ENCODE results near the gene PDE4D. TPM values are rescaled to one million over a fixed set of nuclear protein-coding genes. Genes with fewer than 3 reads are reported as not detected.

Gene PDE4D
- total RNA-seq, 2 donors from 2014 or later, result 207 to 300 TPM

DNA sequence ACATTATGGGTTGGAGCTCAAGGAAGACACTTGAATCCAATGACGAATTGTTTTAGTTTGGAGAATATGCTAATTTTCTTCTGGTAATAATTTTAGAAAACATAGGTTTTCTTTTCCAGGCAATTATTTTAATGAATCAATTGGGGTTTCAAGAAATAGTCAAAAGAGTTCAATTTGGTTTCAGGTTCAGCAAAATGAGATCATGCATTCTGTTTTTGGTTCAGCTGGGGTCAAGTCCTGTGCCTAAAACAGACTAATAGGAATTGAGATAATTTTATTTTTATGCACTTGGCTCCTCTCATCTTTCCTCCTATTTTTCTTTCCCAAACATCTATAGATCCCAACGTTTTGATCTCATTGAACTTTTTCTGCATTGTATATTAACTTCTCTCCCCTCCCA is 713.8 kb downstream of the PDE4D start:
- no peak overlapping the region for H3K27ac Mint-ChIP-seq
- H3K4me3 Mint-ChIP-seq, result no peak overlapping the region
- H3K36me3 Mint-ChIP-seq (ENCODE audit: low read depth), result peaks cover 2% of the 10 kb centered on the region
- H3K4me1 Mint-ChIP-seq, result peaks cover 5% of the 10 kb centered on the region
- H3K9me3 ChIP-seq (ENCODE audit: control insufficient read depth, low read length, poor library complexity, severe bottlenecking), result no peaks in the 10 kb centered on the region
- DNase-seq, result no peak
- peaks cover 43% of the 10 kb centered on the region for H3K27me3 Mint-ChIP-seq
- no peak for ATAC-seq

DNA sequence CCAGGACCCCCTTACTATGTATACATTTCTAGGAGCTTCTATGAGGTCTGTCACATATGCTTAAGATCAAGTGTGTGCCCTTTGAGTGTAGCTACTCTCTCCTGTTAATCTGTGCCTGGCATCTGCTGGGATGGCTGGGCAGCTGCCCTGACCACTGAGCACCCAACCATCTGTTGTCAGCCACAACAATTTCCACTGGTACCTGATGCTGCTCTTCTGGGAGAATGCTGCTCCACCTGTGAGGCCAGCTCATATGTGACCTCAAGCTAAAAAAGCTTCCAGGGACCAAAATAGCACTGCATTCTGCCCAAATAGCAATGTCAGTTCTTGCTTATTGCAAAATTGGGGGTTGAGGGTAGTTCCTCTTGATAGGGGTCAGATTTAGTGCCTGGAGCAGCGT is 715.0 kb downstream of the PDE4D start:
- no peak for ATAC-seq
- Mint-ChIP-seq H3K4me1 (peaks cover 5% of the 10 kb centered on the region), H3K27me3 (peaks cover 33% of the 10 kb centered on the region), H3K36me3 (ENCODE audit: low read depth) (no peaks in the 10 kb centered on the region), H3K27ac (no peak overlapping the region), H3K4me3 (no peak overlapping the region)
- no peaks in the 10 kb centered on the region for H3K9me3 ChIP-seq (ENCODE audit: control insufficient read depth, low read length, poor library complexity, severe bottlenecking)
- DNase-seq, result no peak

DNA sequence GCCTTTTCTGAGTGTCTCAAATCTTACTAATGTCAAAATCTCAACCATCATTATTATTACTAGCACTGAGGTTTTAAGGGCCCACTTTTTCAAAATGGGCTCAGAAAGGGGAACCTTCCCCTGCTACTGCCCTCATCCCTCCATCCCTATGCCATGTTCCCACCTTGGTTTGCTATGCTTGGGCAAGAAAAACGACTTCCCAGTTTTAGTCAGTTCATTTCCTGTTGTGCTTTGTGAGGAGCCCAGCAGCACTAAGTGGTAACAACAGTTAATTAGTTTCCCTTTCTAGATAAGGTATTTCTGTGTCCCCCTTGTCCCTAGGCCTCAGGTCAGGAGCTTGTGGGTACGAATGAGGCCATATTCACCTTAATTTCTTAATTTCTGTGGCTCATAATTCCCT is 715.5 kb downstream of the PDE4D start:
- Mint-ChIP-seq H3K4me1 (peaks cover 5% of the 10 kb centered on the region), H3K36me3 (ENCODE audit: low read depth) (no peaks in the 10 kb centered on the region), H3K4me3 (no peak overlapping the region), H3K27me3 (peaks cover 32% of the 10 kb centered on the region), H3K27ac (no peak overlapping the region)
- H3K9me3 ChIP-seq (ENCODE audit: control insufficient read depth, low read length, poor library complexity, severe bottlenecking), result no peaks in the 10 kb centered on the region
- ATAC-seq, result no peak
- no peak for DNase-seq

DNA sequence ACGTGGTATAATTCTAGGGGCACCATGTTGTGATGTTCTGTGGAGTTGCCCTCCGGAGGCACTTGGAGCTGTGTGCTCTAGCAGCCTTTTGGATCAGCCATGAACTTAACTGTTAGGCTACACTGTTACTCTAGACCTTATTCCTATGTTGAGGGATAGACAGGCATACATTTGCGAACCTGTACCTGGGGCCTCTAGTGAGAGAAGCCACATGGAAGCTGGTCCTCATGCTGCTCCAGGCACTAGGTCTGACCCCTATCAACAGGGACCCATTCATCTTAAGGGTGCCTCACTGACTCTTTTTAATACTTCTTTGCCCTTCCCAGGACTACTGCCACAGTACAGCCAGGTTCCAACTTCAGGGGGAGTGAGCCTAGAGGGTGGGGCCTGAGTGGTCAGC is 715.9 kb downstream of the PDE4D start:
- no peak for DNase-seq
- Mint-ChIP-seq H3K27ac (no peak overlapping the region), H3K4me3 (no peak overlapping the region), H3K4me1 (peaks cover 5% of the 10 kb centered on the region), H3K27me3 (peaks cover 28% of the 10 kb centered on the region), H3K36me3 (ENCODE audit: low read depth) (no peaks in the 10 kb centered on the region)
- ATAC-seq, result no peak
- H3K9me3 ChIP-seq (ENCODE audit: control insufficient read depth, low read length, poor library complexity, severe bottlenecking), result no peaks in the 10 kb centered on the region

DNA sequence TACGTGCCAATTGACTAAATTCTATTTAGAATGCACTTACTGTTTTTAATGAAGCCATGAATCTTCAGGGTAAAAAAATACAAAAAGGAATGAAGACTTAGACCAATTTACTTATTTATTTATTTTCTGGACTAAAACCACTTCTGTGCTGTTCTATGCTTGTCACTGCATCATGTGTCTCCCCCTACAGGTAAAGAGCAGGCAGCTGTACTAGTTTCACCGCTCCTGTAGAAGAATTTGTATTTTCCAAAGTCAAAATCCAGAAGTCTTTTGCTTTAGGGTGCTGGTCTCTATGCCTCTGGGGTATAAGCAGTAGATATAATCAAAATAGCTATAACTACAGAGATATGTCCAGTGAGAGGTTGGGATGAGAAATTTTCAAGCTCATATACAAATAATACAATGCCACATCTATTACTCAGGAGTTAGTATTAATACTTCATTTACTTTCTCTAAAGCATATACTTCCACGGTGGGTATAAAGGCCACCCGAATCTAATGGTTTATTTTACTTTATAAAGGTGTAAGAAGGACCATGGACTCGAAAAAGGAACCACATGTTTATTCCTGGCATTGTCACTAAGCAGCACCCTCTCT is 719.2 kb downstream of the PDE4D start:
- H3K36me3 Mint-ChIP-seq (ENCODE audit: low read depth), result no peaks in the 10 kb centered on the region
- H3K27ac Mint-ChIP-seq, result peak overlapping the region; percentile 74
- DNase-seq (no peak), ATAC-seq (peak; percentile 88)
- no peaks in the 10 kb centered on the region for H3K9me3 ChIP-seq (ENCODE audit: control insufficient read depth, low read length, poor library complexity, severe bottlenecking)
- H3K4me3 Mint-ChIP-seq, result no peak overlapping the region
- H3K27me3 Mint-ChIP-seq, result peaks cover 15% of the 10 kb centered on the region
- peaks cover 11% of the 10 kb centered on the region for H3K4me1 Mint-ChIP-seq

DNA sequence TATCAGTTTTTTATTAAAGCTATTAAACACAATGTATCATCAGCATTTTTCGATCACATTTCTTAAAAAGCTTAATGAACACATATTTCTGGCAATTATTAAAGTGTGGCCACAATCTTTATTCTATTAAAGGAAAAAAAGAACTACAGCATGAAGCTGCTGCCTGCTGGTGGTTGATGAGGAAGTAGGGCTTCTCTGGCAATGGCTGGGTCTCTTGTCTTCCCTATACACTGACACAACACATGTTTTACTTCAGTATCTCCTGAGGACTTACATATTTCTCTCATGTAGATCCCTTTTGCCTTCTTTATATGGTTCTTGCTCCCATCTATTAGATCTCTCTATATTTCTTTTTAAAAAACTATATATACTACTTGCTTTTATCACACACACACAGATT is 719.9 kb downstream of the PDE4D start:
- peak; percentile 36 for ATAC-seq
- H3K36me3 Mint-ChIP-seq (ENCODE audit: low read depth), result no peaks in the 10 kb centered on the region
- H3K27me3 Mint-ChIP-seq, result peaks cover 8% of the 10 kb centered on the region
- H3K27ac Mint-ChIP-seq, result peak overlapping the region; percentile 74
- H3K9me3 ChIP-seq (ENCODE audit: control insufficient read depth, low read length, poor library complexity, severe bottlenecking), result no peaks in the 10 kb centered on the region
- no peak overlapping the region for H3K4me3 Mint-ChIP-seq
- H3K4me1 Mint-ChIP-seq, result peaks cover 10% of the 10 kb centered on the region
- no peak for DNase-seq

DNA sequence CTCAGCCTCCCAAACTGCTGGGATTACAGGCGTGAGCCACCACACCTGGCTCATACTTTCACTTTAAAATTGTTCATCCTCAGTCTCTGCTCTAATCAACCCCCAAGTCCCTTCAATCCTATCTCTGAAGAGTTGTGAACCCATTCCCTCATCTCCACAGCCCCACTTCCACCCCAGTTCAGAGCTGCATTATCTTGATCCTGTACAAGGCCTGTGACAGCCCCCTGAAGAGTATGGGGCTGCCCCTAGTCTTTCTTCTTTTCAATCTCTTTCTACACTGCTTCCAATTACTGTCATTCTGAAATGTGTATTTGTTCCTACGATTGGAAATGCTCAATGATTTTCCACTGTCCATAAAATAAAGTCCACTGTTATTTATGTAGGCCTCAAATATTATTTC is 722.4 kb downstream of the PDE4D start:
- H3K9me3 ChIP-seq (ENCODE audit: control insufficient read depth, low read length, poor library complexity, severe bottlenecking), result no peaks in the 10 kb centered on the region
- no peak overlapping the region for H3K4me3 Mint-ChIP-seq
- H3K36me3 Mint-ChIP-seq (ENCODE audit: low read depth), result no peaks in the 10 kb centered on the region
- ATAC-seq (no peak), DNase-seq (no peak)
- peaks cover 14% of the 10 kb centered on the region for H3K4me1 Mint-ChIP-seq
- no peak overlapping the region for H3K27ac Mint-ChIP-seq
- no peaks in the 10 kb centered on the region for H3K27me3 Mint-ChIP-seq

DNA sequence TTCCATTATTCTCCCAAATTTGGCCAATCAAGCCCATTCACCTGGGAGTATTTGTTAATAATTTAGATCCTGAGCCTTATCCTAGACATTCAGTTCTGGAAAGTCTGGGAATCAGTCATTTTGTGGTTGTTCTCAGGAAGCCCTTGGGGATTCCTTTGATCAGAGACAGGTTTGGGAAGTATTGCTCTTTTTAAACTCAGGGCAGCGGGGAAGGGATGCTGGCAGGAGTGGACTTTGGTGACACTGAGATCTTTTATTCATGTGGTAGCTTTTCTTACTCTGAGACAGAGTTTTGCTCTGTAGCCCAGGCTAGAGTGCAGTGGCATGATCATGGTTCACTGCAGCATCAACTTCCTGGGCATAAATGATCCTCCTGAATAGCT is 723.8 kb downstream of the PDE4D start:
- no peak overlapping the region for H3K4me3 Mint-ChIP-seq
- H3K27ac Mint-ChIP-seq, result peak overlapping the region; percentile 14
- no peak for DNase-seq
- no peaks in the 10 kb centered on the region for H3K27me3 Mint-ChIP-seq
- H3K9me3 ChIP-seq (ENCODE audit: control insufficient read depth, low read length, poor library complexity, severe bottlenecking), result no peaks in the 10 kb centered on the region
- no peak for ATAC-seq
- no peaks in the 10 kb centered on the region for H3K36me3 Mint-ChIP-seq (ENCODE audit: low read depth)
- H3K4me1 Mint-ChIP-seq, result peaks cover 14% of the 10 kb centered on the region

DNA sequence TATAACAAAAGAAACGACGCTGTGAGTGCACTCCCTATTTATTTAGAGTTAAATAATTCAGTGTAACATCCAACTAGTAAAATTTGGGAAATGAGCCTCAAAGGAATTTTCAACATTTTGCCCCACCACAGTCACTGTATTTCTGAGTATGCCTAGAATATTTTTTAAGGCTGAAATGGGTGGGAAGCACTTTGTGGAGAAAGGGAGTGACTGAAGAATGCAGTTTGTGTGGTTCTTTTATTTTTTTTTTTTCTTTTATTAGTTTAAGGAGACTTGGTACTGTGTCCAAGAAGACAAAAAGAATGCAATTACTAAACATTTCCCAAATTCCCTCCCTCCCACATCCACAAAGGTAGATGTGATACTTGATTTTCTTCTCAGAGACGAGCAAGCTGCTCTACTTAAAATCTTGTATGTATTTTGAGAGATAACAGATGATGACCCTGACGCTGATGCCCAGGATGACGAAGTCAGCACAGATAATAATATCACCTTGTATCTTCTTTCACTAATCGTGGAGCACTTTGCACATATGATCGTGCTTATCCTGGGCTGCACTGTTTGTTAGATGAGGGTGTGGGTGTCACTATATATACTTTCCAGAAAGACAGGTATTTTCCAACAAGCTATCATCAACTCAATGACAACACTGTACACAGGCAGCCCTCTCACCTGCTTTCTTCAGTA is 724.3 kb downstream of the PDE4D start:
- no peak overlapping the region for H3K4me3 Mint-ChIP-seq
- peaks cover 14% of the 10 kb centered on the region for H3K4me1 Mint-ChIP-seq
- no peak for DNase-seq
- ATAC-seq, result no peak
- H3K27me3 Mint-ChIP-seq, result no peaks in the 10 kb centered on the region
- no peaks in the 10 kb centered on the region for H3K9me3 ChIP-seq (ENCODE audit: control insufficient read depth, low read length, poor library complexity, severe bottlenecking)
- no peak overlapping the region for H3K27ac Mint-ChIP-seq
- no peaks in the 10 kb centered on the region for H3K36me3 Mint-ChIP-seq (ENCODE audit: low read depth)

DNA sequence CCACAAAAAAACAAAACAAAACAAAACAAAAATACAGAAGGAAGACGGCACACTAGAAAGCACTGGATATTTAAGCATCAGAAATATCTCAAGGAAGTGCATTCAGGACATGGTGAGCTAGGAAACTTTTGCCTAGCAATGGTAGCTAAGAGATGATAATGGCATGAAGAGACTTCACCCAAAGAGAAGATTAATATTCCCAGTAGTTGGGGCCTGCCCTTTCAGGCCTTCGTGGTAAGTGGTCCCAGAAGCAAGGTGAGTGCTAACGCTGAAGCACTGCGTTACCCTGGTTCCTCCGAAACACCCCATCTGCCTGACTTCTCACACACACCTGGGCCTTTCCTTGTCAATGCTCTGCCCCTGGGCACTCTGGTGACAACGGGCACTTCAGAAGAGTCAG is 725.5 kb downstream of the PDE4D start:
- Mint-ChIP-seq H3K27me3 (no peaks in the 10 kb centered on the region), H3K27ac (no peak overlapping the region), H3K36me3 (ENCODE audit: low read depth) (no peaks in the 10 kb centered on the region), H3K4me1 (peaks cover 14% of the 10 kb centered on the region), H3K4me3 (no peak overlapping the region)
- no peaks in the 10 kb centered on the region for H3K9me3 ChIP-seq (ENCODE audit: control insufficient read depth, low read length, poor library complexity, severe bottlenecking)
- DNase-seq (no peak), ATAC-seq (no peak)

DNA sequence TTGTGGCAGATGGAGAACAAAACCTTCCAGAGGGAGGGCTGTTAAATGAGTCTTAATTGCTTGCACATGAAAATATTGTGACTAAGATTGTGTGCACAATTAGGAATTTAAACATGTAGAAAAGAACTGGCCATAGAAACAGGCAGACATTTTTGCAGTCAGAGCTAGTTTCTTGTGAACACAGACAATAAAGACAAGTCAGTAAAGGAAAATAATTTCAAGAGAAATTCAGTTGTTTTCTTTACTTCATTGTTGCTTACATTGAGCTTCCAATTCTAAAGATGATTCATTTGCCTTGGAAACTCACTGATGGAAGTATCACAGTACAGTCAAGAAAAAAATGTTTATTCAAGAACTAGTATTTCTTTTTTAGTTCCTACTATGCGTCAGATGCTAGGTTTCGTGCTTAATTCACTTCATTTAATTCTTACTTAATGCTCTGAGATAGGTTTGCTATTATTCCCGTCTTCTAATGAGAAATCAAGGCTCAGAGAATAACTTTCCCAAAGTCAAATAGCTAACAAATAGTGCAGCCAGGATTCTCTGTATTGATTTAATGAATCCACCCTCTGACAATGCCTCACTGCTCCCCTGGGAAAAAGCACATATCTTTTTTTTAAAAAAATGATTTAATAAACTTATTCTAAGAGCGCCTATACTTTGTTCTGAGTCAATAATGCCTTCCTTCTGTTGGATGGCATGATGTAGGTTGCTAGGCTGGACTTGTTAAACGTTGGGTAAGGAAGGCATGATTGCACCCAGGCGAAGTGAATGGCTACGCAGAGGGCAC is 729.3 kb downstream of the PDE4D start:
- H3K4me3 Mint-ChIP-seq, result no peak overlapping the region
- H3K27me3 Mint-ChIP-seq, result no peaks in the 10 kb centered on the region
- DNase-seq, result no peak
- H3K27ac Mint-ChIP-seq, result peak overlapping the region; percentile 62
- H3K4me1 Mint-ChIP-seq, result peaks cover 13% of the 10 kb centered on the region
- ATAC-seq, result no peak
- no peaks in the 10 kb centered on the region for H3K36me3 Mint-ChIP-seq (ENCODE audit: low read depth)
- no peaks in the 10 kb centered on the region for H3K9me3 ChIP-seq (ENCODE audit: control insufficient read depth, low read length, poor library complexity, severe bottlenecking)

DNA sequence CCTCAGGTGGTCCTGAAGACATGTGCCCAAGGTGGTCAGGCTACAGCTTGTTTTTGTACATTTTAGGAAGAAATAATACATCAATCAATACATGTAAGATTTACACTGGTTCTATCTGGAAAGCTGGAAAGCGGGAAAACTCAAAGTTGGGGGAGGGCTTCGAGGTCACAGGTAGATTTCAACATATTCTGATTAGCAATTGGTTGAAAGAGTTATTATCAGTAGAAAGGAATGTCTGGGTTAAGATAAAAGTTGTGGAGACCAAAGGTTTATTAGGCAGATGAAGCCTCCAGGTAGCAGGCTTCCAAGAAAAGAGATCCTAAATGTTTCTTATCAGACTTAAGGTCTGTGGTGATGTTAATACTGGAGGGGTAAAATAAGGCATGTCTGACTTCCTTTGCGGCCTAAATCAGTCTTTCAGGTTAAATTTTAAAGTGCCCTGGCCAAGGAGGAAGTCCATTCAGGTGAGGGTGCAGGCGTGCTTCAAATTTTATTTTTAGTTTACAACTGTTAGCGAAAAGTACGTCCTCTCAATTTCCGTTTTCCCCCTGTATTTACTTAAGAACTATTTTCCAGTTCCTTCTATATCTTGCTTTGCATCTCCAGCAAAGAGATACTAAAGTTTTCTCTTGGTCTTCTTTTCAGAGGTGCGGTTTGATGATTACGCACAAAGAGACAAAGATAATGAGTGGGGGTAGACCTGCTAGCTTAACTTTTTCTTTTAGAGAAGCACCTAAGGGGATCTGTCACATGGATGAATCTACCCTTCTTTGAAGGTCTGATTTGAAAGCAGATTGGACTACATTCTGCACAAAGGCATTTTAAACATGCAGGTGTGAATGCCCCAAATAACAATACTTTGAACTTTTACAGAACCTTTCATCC is 732.1 kb downstream of the PDE4D start:
- no peaks in the 10 kb centered on the region for H3K36me3 Mint-ChIP-seq (ENCODE audit: low read depth)
- DNase-seq (no peak), ATAC-seq (peak; percentile 89)
- peaks cover 5% of the 10 kb centered on the region for H3K4me1 Mint-ChIP-seq
- peak overlapping the region; percentile 25 for H3K4me3 Mint-ChIP-seq
- no peaks in the 10 kb centered on the region for H3K9me3 ChIP-seq (ENCODE audit: control insufficient read depth, low read length, poor library complexity, severe bottlenecking)
- H3K27me3 Mint-ChIP-seq, result no peaks in the 10 kb centered on the region
- H3K27ac Mint-ChIP-seq, result peak overlapping the region; percentile 6
